ENCODE measurements around the gene ARAP3.

ARAP3 gene

GRCh38 chr5:141669520-141669919, 12.5 kb downstream of the ARAP3 start:
- no peak for DNase-seq

GRCh38 chr5:141668601-141669265, 13.3 kb downstream of the ARAP3 start:
- DNase-seq: no peak

- no peak for DNase-seq
Measured at GRCh38 chr5:141665995-141666940, 15.8 kb downstream of the ARAP3 start.

GRCh38 chr5:141664733-141665461, 17.1 kb downstream of the ARAP3 start:
- peak; percentile 12 for DNase-seq

- DNase-seq: no peak
Measured at GRCh38 chr5:141663506-141663905, 18.5 kb downstream of the ARAP3 start.

GRCh38 chr5:141662028-141662427, 20.0 kb downstream of the ARAP3 start:
- DNase-seq: no peak

GRCh38 chr5:141657937-141658545, 24.0 kb downstream of the ARAP3 start:
- DNase-seq: no peak

GRCh38 chr5:141657404-141657803, 24.6 kb downstream of the ARAP3 start:
- no peak for DNase-seq

- DNase-seq: no peak
Measured at GRCh38 chr5:141656396-141656795, 25.6 kb downstream of the ARAP3 start.

- no peak for DNase-seq
Measured at GRCh38 chr5:141655020-141655419, 27.0 kb downstream of the ARAP3 start.

GRCh38 chr5:141654298-141654697, 27.7 kb downstream of the ARAP3 start:
- DNase-seq: no peak

- no peak for DNase-seq
Measured at GRCh38 chr5:141651728-141652105, 30.3 kb downstream of the ARAP3 start.

- peak; percentile 2 for DNase-seq
Measured at GRCh38 chr5:141650851-141651727, 30.9 kb downstream of the ARAP3 start, which contains the start of gene FCHSD1. FCHSD1 (minus strand) TSS chr5:141651418; CDS start chr5:141651368, 50 bp downstream.

GRCh38 chr5:141649972-141650371, 32.1 kb downstream of the ARAP3 start:
- DNase-seq: no peak

- DNase-seq: no peak
Measured at GRCh38 chr5:141649056-141649688, 32.9 kb downstream of the ARAP3 start.

GRCh38 chr5:141647851-141648250, 34.2 kb downstream of the ARAP3 start:
- no peak for DNase-seq

GRCh38 chr5:141647242-141647641, 34.8 kb downstream of the ARAP3 start:
- no peak for DNase-seq

- DNase-seq: no peak
Measured at GRCh38 chr5:141646026-141646425, 36.0 kb downstream of the ARAP3 start.

- DNase-seq: no peak
Measured at GRCh38 chr5:141641634-141642267, 40.3 kb downstream of the ARAP3 start.

- DNase-seq: no peak
Measured at GRCh38 chr5:141640698-141641097, 41.3 kb downstream of the ARAP3 start.

- DNase-seq: no peak
Measured at GRCh38 chr5:141640051-141640415, 42.0 kb downstream of the ARAP3 start.

All from DMS79 (cell line).